Esophagus muscularis mucosa (tissue), 3 donors: ENCODE measurements around the gene NAV3.

Experiments used
- POLR2A ChIP-seq: fragments of 450-650 bp; IDR thresholded peaks from one replicate; pipeline ENCODE4 v1.6.1; 2017; ENCODE audit warnings: antibody characterized with exemption, moderate library complexity, mild to moderate bottlenecking, low read depth
- TF ChIP-seq, protein P1 (sequence below), 3 experiments: fragments of 200-600 bp in 2 of 3; fragments of 450-650 bp in 1 of 3; sonication (generic) in 2 of 3; IDR thresholded peaks; one replicate each; pipeline ENCODE4 v1.5.1; 2017 to 2019; ENCODE audit warnings: antibody characterized with exemption in 3 of 3, mild to moderate bottlenecking in 2 of 3, moderate library complexity in 1 of 3

- TF ChIP-seq, protein P1, sequence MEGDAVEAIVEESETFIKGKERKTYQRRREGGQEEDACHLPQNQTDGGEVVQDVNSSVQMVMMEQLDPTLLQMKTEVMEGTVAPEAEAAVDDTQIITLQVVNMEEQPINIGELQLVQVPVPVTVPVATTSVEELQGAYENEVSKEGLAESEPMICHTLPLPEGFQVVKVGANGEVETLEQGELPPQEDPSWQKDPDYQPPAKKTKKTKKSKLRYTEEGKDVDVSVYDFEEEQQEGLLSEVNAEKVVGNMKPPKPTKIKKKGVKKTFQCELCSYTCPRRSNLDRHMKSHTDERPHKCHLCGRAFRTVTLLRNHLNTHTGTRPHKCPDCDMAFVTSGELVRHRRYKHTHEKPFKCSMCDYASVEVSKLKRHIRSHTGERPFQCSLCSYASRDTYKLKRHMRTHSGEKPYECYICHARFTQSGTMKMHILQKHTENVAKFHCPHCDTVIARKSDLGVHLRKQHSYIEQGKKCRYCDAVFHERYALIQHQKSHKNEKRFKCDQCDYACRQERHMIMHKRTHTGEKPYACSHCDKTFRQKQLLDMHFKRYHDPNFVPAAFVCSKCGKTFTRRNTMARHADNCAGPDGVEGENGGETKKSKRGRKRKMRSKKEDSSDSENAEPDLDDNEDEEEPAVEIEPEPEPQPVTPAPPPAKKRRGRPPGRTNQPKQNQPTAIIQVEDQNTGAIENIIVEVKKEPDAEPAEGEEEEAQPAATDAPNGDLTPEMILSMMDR (IDR thresholded peaks at IDR 0.05): no peak
- TF ChIP-seq POLR2A: no peak
These were observed 117.1 kb downstream of the NAV3 start for GRCh38 chr12:77947746-77948145.
